ENCODE results near the gene TPD52L1. TPM values are rescaled to one million over a fixed set of nuclear protein-coding genes. Genes with fewer than 3 reads are reported as not detected.

Gene TPD52L1
- total RNA-seq, 4 donors from 2014 or later, result 22.2 to 77.6 (median 37.7) TPM

GRCh38 chr6:125188037-125188436 is 34.5 kb downstream of the TPD52L1 start:
- no peak for DNase-seq
- H3K27me3 ChIP-seq, result no peaks in the 10 kb centered on the region
- intact Hi-C loops (cut with DNase I; ENCODE audit: low total_unique reads), result no loop called here
- peak in 1 of 2 donors; percentile 15 for TF ChIP-seq POLR2A (IDR thresholded peaks at IDR 0.05)
- no peak for TF ChIP-seq CTCF (IDR thresholded peaks at IDR 0.05)
- no peak overlapping the region for H3K4me3 ChIP-seq
- no peaks in the 10 kb centered on the region for H3K36me3 ChIP-seq
- no peak overlapping the region for H3K27ac ChIP-seq
- no peaks in the 10 kb centered on the region for H3K9me3 ChIP-seq
- no peaks in the 10 kb centered on the region for H3K4me1 ChIP-seq

DNA sequence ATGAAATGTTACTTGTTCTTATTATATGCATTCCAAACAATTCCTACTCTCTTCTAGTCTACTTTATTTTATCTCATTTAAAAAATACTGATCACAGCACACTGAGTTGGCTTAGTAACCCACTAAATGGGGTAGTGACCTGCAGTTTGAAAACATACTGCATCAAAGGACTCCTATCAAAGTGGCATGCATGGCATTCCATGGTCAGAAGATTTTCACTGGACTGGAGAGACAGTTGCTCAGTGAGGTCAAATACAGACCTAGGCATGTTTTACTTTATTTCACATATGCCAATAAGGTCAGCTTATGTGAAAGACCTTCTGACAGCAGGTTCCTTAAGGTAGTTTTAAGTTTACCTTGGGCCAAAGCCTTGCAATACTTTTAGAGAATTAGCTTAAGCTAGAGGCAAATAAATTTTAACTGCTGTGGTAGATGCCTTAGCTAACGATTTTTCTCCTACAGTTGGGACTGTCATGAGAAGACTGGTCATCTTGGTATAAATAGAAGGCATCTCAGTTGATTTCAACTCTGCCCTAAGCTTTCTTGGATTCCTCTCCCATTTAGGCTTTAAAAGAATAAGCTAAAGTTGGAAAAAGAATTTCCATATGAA is 35.1 kb downstream of the TPD52L1 start:
- no peak overlapping the region for H3K4me3 ChIP-seq
- TF ChIP-seq CTCF (IDR thresholded peaks at IDR 0.05), result no peak
- no peak for TF ChIP-seq POLR2A (IDR thresholded peaks at IDR 0.05)
- no peaks in the 10 kb centered on the region for H3K36me3 ChIP-seq
- H3K27me3 ChIP-seq, result no peaks in the 10 kb centered on the region
- no peak for DNase-seq
- peak overlapping the region in 1 of 2 donors; percentile 39 for H3K27ac ChIP-seq
- intact Hi-C loops (cut with DNase I; ENCODE audit: low total_unique reads), result no loop called here
- no peaks in the 10 kb centered on the region for H3K9me3 ChIP-seq
- no peaks in the 10 kb centered on the region for H3K4me1 ChIP-seq

- Histone ChIP-seq H3K36me3 (no peaks in the 10 kb centered on the region), H3K4me3 (no peak overlapping the region), H3K4me1 (no peaks in the 10 kb centered on the region), H3K27ac (peak overlapping the region in 1 of 2 donors; percentile 39), H3K9me3 (no peaks in the 10 kb centered on the region), H3K27me3 (no peaks in the 10 kb centered on the region)
- intact Hi-C loops (cut with DNase I; ENCODE audit: low total_unique reads), result no loop called here
- no peak for TF ChIP-seq POLR2A (IDR thresholded peaks at IDR 0.05)
- TF ChIP-seq CTCF (IDR thresholded peaks at IDR 0.05), result no peak
- no peak for DNase-seq
Measured at GRCh38 chr6:125189494-125189893, 35.9 kb downstream of the TPD52L1 start.

- Histone ChIP-seq H3K4me1 (no peaks in the 10 kb centered on the region), H3K4me3 (no peak overlapping the region), H3K36me3 (no peaks in the 10 kb centered on the region), H3K27me3 (no peaks in the 10 kb centered on the region), H3K9me3 (no peaks in the 10 kb centered on the region), H3K27ac (no peak overlapping the region)
- DNase-seq, result no peak
- TF ChIP-seq POLR2A (IDR thresholded peaks at IDR 0.05), result no peak
- TF ChIP-seq CTCF (IDR thresholded peaks at IDR 0.05), result no peak
- intact Hi-C loops (cut with DNase I; ENCODE audit: low total_unique reads), result no loop called here
Measured at GRCh38 chr6:125190667-125191066, 37.1 kb downstream of the TPD52L1 start.

GRCh38 chr6:125191916-125192609 is 38.5 kb downstream of the TPD52L1 start:
- TF ChIP-seq CTCF (IDR thresholded peaks at IDR 0.05) (peak; percentile 18 to 49 (median 34)), POLR2A (IDR thresholded peaks at IDR 0.05) (no peak)
- H3K4me1 ChIP-seq, result no peaks in the 10 kb centered on the region
- H3K9me3 ChIP-seq, result no peaks in the 10 kb centered on the region
- peak; percentile 27 to 37 for DNase-seq
- no peaks in the 10 kb centered on the region for H3K36me3 ChIP-seq
- H3K27me3 ChIP-seq, result no peaks in the 10 kb centered on the region
- H3K27ac ChIP-seq, result peak overlapping the region in 1 of 2 donors; percentile 37
- H3K4me3 ChIP-seq, result no peak overlapping the region
- intact Hi-C loops (cut with DNase I; ENCODE audit: low total_unique reads), result no loop called here

Data from uterus (tissue), 4 donors.